Ascending aorta (tissue), 2 donors: ENCODE data around the gene NCCRP1. TPM values are rescaled to one million over a fixed set of nuclear protein-coding genes. Genes with fewer than 3 reads are reported as not detected.

Experiments used
- DNase-seq, 2 donors: peaks; one replicate each; pipeline ENCODE4 v3.0.0-alpha.2; 2019; ENCODE audit warnings: low spot score in 2 of 2
- H3K27ac ChIP-seq, 2 donors: fragments of 200-600 bp; sonication (generic); one replicate each; pipeline ENCODE4 v1.5.1; 2016 to 2017; ENCODE audit warnings: mild to moderate bottlenecking in 1 of 2
- H3K27me3 ChIP-seq: fragments of 200-600 bp; sonication (generic); one replicate; pipeline ENCODE4 v1.5.1; 2017
- H3K36me3 ChIP-seq, 2 donors: fragments of 200-600 bp; sonication (generic); one replicate each; pipeline ENCODE4 v1.5.1; 2016
- H3K4me1 ChIP-seq, 2 donors: fragments of 200-600 bp; sonication (generic); one replicate each; pipeline ENCODE4 v1.5.1; 2016 to 2017; ENCODE audit warnings: mild to moderate bottlenecking in 1 of 2
- H3K4me3 ChIP-seq, 2 donors: fragments of 200-600 bp; sonication (generic); one replicate each; pipeline ENCODE4 v1.5.1; 2016 to 2017; ENCODE audit warnings: mild to moderate bottlenecking in 1 of 2
- H3K9me3 ChIP-seq, 2 donors: fragments of 200-600 bp; sonication (generic); one replicate each; pipeline ENCODE4 v1.5.1; 2016
- intact Hi-C: fragments of 100-400 bp; cut with DNase I; formaldehyde crosslinking; loops from one replicate; pipeline ENCODE4 v1.15.1; 2023
- total RNA-seq: library from RNA; depleted of rRNA; stranded (reverse); fragments of >200 nt; gene quantifications from one replicate; pipeline ENCODE4 v1.1.0, GENCODE V29; 2016
- TF ChIP-seq, protein P1 (sequence below), 3 experiments: fragments of 200-600 bp in 2 of 3; fragments of 450-650 bp in 1 of 3; sonication (generic) in 2 of 3; IDR thresholded peaks; one replicate each; pipeline ENCODE4 v1.5.1; 2016 to 2019; ENCODE audit warnings: antibody characterized with exemption in 3 of 3, mild to moderate bottlenecking in 1 of 3, moderate library complexity in 1 of 3

Gene NCCRP1
- total RNA-seq, 1 donor from 2014 or later = not detected

DNA sequence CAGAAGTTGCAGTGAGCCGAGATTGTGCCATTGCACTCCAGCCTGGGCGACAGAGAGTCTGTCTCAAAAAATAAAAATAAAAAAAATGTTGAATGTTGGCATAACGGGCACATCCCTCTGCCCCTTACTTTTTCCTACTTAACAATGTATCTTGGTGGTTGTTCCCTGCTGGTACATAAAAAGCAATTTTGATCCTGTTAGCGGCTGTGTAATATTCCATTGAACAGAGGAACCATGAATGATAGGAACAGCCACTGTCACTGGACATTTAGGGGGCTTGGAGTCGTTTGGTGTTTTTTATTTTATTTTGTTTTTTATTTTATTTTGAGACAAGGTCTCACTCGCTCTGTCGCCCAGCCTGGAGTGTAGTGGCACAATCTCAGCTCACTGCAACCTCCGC, 10.4 kb upstream of the NCCRP1 start:
- no peaks in the 10 kb centered on the region for H3K27me3 ChIP-seq
- no peak overlapping the region for H3K4me3 ChIP-seq
- DNase-seq = no peak
- no peaks in the 10 kb centered on the region for H3K4me1 ChIP-seq
- no peaks in the 10 kb centered on the region for H3K36me3 ChIP-seq
- no peak overlapping the region for H3K27ac ChIP-seq
- H3K9me3 ChIP-seq = no peaks in the 10 kb centered on the region
- intact Hi-C loops = loop anchor here (10.0 kb wide), 1 partner anchor 138 kb away; the partner anchor contains the start of gene LRFN1
- TF ChIP-seq, protein P1, sequence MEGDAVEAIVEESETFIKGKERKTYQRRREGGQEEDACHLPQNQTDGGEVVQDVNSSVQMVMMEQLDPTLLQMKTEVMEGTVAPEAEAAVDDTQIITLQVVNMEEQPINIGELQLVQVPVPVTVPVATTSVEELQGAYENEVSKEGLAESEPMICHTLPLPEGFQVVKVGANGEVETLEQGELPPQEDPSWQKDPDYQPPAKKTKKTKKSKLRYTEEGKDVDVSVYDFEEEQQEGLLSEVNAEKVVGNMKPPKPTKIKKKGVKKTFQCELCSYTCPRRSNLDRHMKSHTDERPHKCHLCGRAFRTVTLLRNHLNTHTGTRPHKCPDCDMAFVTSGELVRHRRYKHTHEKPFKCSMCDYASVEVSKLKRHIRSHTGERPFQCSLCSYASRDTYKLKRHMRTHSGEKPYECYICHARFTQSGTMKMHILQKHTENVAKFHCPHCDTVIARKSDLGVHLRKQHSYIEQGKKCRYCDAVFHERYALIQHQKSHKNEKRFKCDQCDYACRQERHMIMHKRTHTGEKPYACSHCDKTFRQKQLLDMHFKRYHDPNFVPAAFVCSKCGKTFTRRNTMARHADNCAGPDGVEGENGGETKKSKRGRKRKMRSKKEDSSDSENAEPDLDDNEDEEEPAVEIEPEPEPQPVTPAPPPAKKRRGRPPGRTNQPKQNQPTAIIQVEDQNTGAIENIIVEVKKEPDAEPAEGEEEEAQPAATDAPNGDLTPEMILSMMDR (IDR thresholded peaks at IDR 0.05) = no peak

DNA sequence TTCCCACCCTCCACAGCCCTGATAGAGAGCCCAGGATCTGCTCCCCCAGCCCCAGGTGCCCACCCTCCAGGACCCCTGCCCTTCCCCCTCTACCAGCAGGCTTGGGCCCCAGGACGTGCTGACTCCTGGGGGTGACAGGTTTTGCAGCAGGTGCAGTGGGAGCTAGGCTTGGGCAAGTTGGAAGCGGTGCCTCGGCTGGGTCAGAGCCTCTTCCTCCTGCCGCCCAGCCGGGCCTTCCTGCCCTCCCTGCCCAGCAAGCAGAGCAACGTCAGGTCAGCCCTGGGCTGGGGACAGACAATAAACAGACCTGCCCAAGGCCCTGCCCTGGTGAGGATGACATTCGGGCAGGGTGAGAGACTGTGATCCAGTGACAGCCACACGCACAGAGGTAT, 9.2 kb upstream of the NCCRP1 start:
- Histone ChIP-seq H3K27ac (no peak overlapping the region), H3K36me3 (no peaks in the 10 kb centered on the region), H3K4me3 (no peak overlapping the region), H3K9me3 (no peaks in the 10 kb centered on the region), H3K27me3 (no peaks in the 10 kb centered on the region), H3K4me1 (no peaks in the 10 kb centered on the region)
- DNase-seq = no peak
- TF ChIP-seq, protein P1 (IDR thresholded peaks at IDR 0.05) = no peak
- intact Hi-C loops = loop anchor here (1.0 to 10.0 kb wide), 2 partner anchors 65 to 137 kb away; partner anchors contain the start of gene LRFN1

DNA sequence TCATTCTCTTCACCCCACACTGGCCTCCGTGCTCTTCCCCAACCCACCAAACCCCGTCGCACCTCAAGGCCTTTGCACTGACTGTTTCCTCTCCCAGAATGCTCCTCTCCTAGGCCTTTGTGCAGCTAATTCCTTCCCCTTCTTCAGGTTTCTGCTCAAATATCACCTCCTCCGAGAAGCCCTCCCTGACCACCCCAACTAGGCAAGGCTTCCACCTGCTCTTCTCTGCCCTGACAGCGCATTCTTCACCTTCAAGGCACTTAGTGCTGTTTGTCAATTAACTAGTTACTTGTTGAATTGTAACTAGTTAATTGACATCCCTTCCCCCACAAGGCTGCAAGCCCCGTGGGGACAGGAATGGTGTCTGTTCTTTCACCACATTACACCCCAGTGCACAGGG, 7.8 kb upstream of the NCCRP1 start:
- no peaks in the 10 kb centered on the region for H3K27me3 ChIP-seq
- no peaks in the 10 kb centered on the region for H3K36me3 ChIP-seq
- intact Hi-C loops = loop anchor here (10.0 kb wide), 1 partner anchor 136 kb away; the partner anchor contains the start of gene LRFN1
- DNase-seq = no peak
- TF ChIP-seq, protein P1 (IDR thresholded peaks at IDR 0.05) = no peak
- H3K4me1 ChIP-seq = no peaks in the 10 kb centered on the region
- no peak overlapping the region for H3K4me3 ChIP-seq
- H3K9me3 ChIP-seq = no peaks in the 10 kb centered on the region
- no peak overlapping the region for H3K27ac ChIP-seq

DNA sequence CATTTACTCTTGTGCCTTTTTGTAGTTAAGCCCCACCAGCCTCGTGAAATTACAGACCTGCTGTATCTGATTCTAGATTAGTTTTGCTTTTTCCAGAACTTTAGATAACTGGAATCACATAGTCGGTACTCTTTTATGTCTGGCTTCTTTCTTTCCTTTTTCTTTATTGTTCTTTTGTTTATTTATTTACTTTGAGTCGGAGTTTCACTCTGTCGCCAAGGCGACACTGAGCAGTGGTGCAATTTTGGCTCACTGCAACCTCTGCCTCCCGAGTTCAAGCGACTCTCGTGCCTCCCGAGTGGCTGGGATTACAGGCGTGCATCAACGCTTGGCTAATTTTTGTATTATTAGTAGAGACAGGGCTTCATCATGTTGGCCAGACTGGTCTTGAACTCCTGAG, 6.0 kb upstream of the NCCRP1 start:
- DNase-seq = no peak
- H3K27ac ChIP-seq = no peak overlapping the region
- TF ChIP-seq, protein P1 (IDR thresholded peaks at IDR 0.05) = no peak
- no peaks in the 10 kb centered on the region for H3K4me1 ChIP-seq
- H3K9me3 ChIP-seq = no peaks in the 10 kb centered on the region
- intact Hi-C loops = no loop called here
- H3K27me3 ChIP-seq = no peaks in the 10 kb centered on the region
- H3K36me3 ChIP-seq = no peaks in the 10 kb centered on the region
- H3K4me3 ChIP-seq = no peak overlapping the region

DNA sequence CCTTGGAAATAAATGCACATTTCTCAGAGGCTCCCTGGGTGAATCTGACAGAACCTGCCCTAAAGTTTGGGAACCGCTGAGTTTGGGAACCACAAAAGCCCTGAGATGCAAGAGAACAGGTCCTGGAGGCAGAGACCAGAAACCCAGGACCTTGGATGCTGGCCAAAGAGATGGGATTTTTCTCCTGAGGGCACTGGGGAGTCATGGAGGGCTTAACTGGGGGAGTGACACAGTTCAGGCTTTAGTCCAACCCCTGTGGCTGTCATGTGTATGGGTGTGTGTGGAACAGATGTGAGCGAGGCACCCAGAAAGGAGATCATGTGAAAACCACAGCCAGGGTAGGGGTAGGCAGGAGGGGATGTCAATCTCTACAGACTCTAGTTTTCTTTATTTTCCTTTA, 3.9 kb upstream of the NCCRP1 start:
- TF ChIP-seq, protein P1 (IDR thresholded peaks at IDR 0.05) = no peak
- H3K4me1 ChIP-seq = no peaks in the 10 kb centered on the region
- intact Hi-C loops = no loop called here
- peaks cover 13% of the 10 kb centered on the region for H3K27me3 ChIP-seq
- no peaks in the 10 kb centered on the region for H3K36me3 ChIP-seq
- H3K27ac ChIP-seq = no peak overlapping the region
- no peak for DNase-seq
- no peak overlapping the region for H3K4me3 ChIP-seq
- no peaks in the 10 kb centered on the region for H3K9me3 ChIP-seq

DNA sequence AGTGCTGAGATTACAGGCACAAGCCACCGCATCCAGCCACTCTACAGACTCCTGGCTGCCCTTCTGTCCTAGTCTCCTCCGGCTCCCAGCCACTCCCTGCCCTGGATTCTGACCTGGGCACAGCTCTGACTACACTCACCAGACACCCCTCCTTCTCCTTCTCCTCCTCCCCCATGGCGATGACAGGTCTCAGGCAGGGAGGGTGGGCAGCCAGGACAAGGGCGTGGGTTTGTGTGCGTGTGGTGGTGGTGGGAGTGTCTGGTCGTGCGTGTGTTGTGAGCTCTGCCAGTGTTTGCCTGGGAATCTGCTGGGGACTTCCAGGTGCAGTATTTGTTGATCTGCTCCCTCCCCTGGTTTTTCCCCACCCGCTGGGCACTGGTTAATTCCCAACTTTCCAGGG, 3.0 kb upstream of the NCCRP1 start:
- no peak overlapping the region for H3K27ac ChIP-seq
- no peak overlapping the region for H3K4me3 ChIP-seq
- no peaks in the 10 kb centered on the region for H3K36me3 ChIP-seq
- TF ChIP-seq, protein P1 (IDR thresholded peaks at IDR 0.05) = no peak
- no peaks in the 10 kb centered on the region for H3K9me3 ChIP-seq
- no peak for DNase-seq
- H3K27me3 ChIP-seq = peaks cover 13% of the 10 kb centered on the region
- H3K4me1 ChIP-seq = no peaks in the 10 kb centered on the region
- intact Hi-C loops = no loop called here
